ENCODE data around the gene PRDM16.

The PRDM16 gene

GRCh38 chr1:3435666-3436065 lies 366.7 kb downstream of the PRDM16 start:
- DNase-seq: no peak

- DNase-seq: no peak
These were observed 367.4 kb downstream of the PRDM16 start for GRCh38 chr1:3436451-3436850.

GRCh38 chr1:3436901-3437300 lies 367.9 kb downstream of the PRDM16 start:
- DNase-seq: no peak

GRCh38 chr1:3438661-3439180 lies 369.7 kb downstream of the PRDM16 start:
- DNase-seq: no peak

GRCh38 chr1:3439346-3440299 lies 370.6 kb downstream of the PRDM16 start:
- DNase-seq: no peak

- no peak for DNase-seq
These were observed 371.3 kb downstream of the PRDM16 start for GRCh38 chr1:3440300-3440681.

- no peak for DNase-seq
These were observed 371.9 kb downstream of the PRDM16 start for GRCh38 chr1:3440711-3441409.

- DNase-seq: peak in 10 of 14 donors; percentile 20 to 53 (median 36)
These were observed 372.4 kb downstream of the PRDM16 start for GRCh38 chr1:3441410-3441847.

- peak in 3 of 14 donors; percentile 12 to 49 (median 34) for DNase-seq
These were observed 372.9 kb downstream of the PRDM16 start for GRCh38 chr1:3441880-3442279.

- no peak for DNase-seq
These were observed 373.3 kb downstream of the PRDM16 start for GRCh38 chr1:3442331-3442730.

- DNase-seq: no peak
These were observed 373.9 kb downstream of the PRDM16 start for GRCh38 chr1:3442901-3443300.

GRCh38 chr1:3443807-3444206 lies 374.8 kb downstream of the PRDM16 start:
- DNase-seq: no peak

- DNase-seq: no peak
These were observed 375.3 kb downstream of the PRDM16 start for GRCh38 chr1:3444298-3444697.

- DNase-seq: no peak
These were observed 375.7 kb downstream of the PRDM16 start for GRCh38 chr1:3444736-3445135.

GRCh38 chr1:3450202-3450863 lies 381.3 kb downstream of the PRDM16 start:
- DNase-seq: no peak

GRCh38 chr1:3450983-3451382 lies 382.0 kb downstream of the PRDM16 start:
- no peak for DNase-seq

GRCh38 chr1:3451994-3452865 lies 383.2 kb downstream of the PRDM16 start:
- DNase-seq: no peak

- no peak for DNase-seq
These were observed 383.8 kb downstream of the PRDM16 start for GRCh38 chr1:3452866-3453175.

GRCh38 chr1:3453203-3453761 lies 384.3 kb downstream of the PRDM16 start:
- DNase-seq: peak in 11 of 14 donors; percentile 8 to 78 (median 51)

- DNase-seq: no peak
These were observed 385.1 kb downstream of the PRDM16 start, which contains the start of gene ARHGEF16 for GRCh38 chr1:3453891-3454810. Gene ARHGEF16 (plus strand): TSS chr1:3454665. CDS start chr1:3463085, 8,420 bp downstream.

Measured in C1 segment of cervical spinal cord (tissue), 14 donors.